Measurements from ENCODE around the gene ANKRD33B. TPM values are rescaled to one million over a fixed set of nuclear protein-coding genes. Genes with fewer than 3 reads are reported as not detected.

The ANKRD33B gene
- total and polyA plus RNA-seq, 9 of the 15 experiments (the other 6 are each of a cell fraction or from before 2014, with no cell fraction given): 0.10 to 1.7 (median 0.40) TPM

DNA sequence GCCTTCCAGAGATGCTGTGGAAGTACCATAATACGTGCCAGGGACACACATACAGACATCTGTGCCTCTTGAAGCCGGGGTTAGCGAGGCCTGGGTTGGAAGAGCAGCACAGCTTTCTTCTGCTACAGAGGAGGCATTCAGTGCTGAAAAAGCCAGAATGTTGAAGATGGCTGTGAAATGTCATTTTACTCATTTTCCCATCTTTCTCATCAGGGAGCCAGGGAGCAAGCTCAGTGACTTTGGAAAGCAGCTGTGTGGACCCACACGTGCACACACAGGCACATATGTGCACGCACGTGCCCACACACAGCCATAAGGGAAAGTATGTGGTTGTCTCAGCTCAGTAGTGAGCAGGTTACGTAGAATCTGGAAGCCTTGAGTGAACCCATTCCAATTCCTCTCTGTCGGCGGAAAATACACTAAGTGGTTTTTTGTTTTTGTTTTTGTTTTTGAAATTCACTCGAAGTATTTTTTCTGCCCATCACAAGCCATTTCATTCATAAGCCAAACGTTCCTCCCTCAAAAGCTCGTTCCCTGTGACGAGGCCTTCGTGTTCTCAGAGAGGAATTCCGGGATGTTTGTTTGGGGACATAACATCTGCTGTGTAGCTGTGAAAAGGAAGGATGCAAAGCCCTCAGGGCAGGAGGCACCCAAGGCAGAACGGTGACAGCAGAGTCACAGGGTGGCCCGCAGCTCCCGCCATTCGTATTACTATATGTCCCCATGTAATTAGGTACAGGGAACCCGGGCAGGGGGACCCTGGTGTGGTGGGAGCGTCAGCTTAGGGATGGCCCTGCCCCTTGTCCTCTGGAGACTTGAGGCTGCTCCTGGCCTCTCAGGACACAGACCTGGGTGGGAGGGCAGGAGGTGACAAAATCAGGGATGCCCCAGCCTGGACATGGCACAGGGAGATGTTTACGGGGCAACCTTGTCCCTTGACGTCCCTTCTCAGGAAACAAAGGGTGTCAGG, 29.0 kb upstream of the ANKRD33B start:
- peak in 1 of 4 experiments; percentile 11 for DNase-seq (ENCODE audit: extremely low read depth in 1 of 4, low spot score in 3 of 4)
- 0 out of 2 replicates have a peak, but pooled peaks cover 3% of the 10 kb centered on the region for H4K20me1 ChIP-seq (replicated peaks; ENCODE audit: control insufficient read depth, insufficient read depth, low read length)
- H3K4me3 ChIP-seq: no peak overlapping the region
- WGBS (ENCODE audit: insufficient coverage, low coverage, missing lambda C conversion rate): 20% methylated on average over 23 of the region's 23 CpGs
- no peak for FAIRE-seq
- ChIA-PET POLR2A (interaction anchor here (0.6 to 1.2 kb wide), 3 partner anchors 11 to 577 kb away, joined by 3 read pairs; no protein-coding TSS in a partner anchor), CTCF (ENCODE audit: low intra/inter-chr PET ratio) (interaction anchor here (0.8 kb wide), 1 partner anchor 82 kb away, joined by 3 read pairs; no protein-coding TSS in a partner anchor)
- BruUV-seq (replicated peaks): no TSS peak
- H3K27me3 ChIP-seq (ENCODE audit: control insufficient read depth in 2 of 2, insufficient read depth in 2 of 2, low read length in 2 of 2): peaks cover 18 to 69% of the 10 kb centered on the region in 2 experiments; a peak in 4 of 5 replicates
- no peaks in the 10 kb centered on the region for H3K9me3 ChIP-seq (replicated peaks; ENCODE audit: control insufficient read depth, insufficient read depth, low read depth, low read length)
- peaks cover 13 to 20% of the 10 kb centered on the region in 2 experiments for H3K4me1 ChIP-seq (replicated peaks in 1 of 2; ENCODE audit: control insufficient read depth in 2 of 2, insufficient read depth in 2 of 2, low read length in 2 of 2)
- H3K4me2 ChIP-seq (ENCODE audit: insufficient read depth, low read length): no peak overlapping the region
- H3K9me1 ChIP-seq (ENCODE audit: control insufficient read depth, insufficient read depth, low read length): no peaks in the 10 kb centered on the region
- H3K27ac ChIP-seq (ENCODE audit: extremely low read depth, low read depth, low read length): no peak overlapping the region
- no peak for ATAC-seq
- H3K9ac ChIP-seq (ENCODE audit: insufficient read depth in 1 of 2, low read depth in 2 of 2, low read length in 2 of 2): no peak overlapping the region
- H3K36me3 ChIP-seq (ENCODE audit: control insufficient read depth, insufficient read depth, low read length): no peaks in the 10 kb centered on the region
- H3K79me2 ChIP-seq (ENCODE audit: control insufficient read depth, insufficient read depth, low read length): no peaks in the 10 kb centered on the region
- peak overlapping the region; percentile 43; the same call in 1 of the 2 replicates for H2AFZ ChIP-seq (ENCODE audit: low read depth, low read length)
- in situ Hi-C loops (cut with MboI): no loop called here
- intact Hi-C loops (cut with micrococcal nuclease): no loop called here
- TF ChIP-seq, protein P1, sequence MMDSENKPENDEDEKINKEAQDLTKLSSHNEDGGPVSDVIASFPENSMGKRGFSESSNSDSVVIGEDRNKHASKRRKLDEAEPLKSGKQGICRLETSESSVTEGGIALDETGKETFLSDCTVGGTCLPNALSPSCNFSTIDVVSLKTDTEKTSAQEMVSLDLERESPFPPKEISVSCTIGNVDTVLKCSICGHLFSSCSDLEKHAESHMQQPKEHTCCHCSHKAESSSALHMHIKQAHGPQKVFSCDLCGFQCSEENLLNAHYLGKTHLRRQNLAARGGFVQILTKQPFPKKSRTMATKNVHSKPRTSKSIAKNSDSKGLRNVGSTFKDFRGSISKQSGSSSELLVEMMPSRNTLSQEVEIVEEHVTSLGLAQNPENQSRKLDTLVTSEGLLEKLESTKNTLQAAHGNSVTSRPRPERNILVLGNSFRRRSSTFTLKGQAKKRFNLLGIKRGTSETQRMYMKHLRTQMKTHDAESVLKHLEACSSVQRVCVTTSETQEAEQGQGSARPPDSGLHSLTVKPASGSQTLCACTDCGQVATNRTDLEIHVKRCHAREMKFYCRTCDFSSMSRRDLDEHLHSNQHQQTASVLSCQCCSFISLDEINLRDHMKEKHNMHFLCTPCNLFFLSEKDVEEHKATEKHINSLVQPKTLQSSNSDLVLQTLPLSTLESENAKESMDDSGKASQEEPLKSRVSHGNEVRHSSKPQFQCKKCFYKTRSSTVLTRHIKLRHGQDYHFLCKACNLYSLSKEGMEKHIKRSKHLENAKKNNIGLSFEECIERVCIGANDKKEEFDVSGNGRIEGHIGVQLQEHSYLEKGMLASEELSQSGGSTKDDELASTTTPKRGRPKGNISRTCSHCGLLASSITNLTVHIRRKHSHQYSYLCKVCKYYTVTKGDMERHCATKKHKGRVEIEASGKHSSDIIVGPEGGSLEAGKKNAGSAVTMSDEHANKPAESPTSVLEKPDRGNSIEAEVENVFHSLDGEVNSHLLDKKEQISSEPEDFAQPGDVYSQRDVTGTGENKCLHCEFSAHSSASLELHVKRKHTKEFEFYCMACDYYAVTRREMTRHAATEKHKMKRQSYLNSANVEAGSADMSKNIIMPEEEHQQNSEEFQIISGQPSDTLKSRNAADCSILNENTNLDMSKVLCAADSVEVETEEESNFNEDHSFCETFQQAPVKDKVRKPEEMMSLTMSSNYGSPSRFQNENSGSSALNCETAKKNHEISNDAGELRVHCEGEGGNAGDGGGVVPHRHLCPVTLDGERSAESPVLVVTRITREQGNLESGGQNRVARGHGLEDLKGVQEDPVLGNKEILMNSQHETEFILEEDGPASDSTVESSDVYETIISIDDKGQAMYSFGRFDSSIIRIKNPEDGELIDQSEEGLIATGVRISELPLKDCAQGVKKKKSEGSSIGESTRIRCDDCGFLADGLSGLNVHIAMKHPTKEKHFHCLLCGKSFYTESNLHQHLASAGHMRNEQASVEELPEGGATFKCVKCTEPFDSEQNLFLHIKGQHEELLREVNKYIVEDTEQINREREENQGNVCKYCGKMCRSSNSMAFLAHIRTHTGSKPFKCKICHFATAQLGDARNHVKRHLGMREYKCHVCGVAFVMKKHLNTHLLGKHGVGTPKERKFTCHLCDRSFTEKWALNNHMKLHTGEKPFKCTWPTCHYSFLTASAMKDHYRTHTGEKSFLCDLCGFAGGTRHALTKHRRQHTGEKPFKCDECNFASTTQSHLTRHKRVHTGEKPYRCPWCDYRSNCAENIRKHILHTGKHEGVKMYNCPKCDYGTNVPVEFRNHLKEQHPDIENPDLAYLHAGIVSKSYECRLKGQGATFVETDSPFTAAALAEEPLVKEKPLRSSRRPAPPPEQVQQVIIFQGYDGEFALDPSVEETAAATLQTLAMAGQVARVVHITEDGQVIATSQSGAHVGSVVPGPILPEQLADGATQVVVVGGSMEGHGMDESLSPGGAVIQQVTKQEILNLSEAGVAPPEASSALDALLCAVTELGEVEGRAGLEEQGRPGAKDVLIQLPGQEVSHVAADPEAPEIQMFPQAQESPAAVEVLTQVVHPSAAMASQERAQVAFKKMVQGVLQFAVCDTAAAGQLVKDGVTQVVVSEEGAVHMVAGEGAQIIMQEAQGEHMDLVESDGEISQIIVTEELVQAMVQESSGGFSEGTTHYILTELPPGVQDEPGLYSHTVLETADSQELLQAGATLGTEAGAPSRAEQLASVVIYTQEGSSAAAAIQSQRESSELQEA (IDR thresholded peaks at IDR 0.05; ENCODE audit: low read depth): no peak
- TF ChIP-seq DIDO1 (tag; IDR thresholded peaks at IDR 0.05; ENCODE audit: low read depth): no peak
- TF ChIP-seq GATAD2A (IDR thresholded peaks at IDR 0.05): no peak
- TF ChIP-seq UBTF (IDR thresholded peaks at IDR 0.05; ENCODE audit: borderline replicate concordance in 1 of 2, low read depth in 2 of 2, low read length in 2 of 2): no peak
- TF ChIP-seq ETS2 (tag; IDR thresholded peaks at IDR 0.05; ENCODE audit: borderline replicate concordance, poor library complexity, severe bottlenecking): no peak
- TF ChIP-seq CHD4 (IDR thresholded peaks at IDR 0.05; ENCODE audit: insufficient read depth, insufficient replicate concordance, low read depth, low read length, poor library complexity, severe bottlenecking): no peak
- TF ChIP-seq PRMT5 (CRISPR knock-in tag; IDR thresholded peaks at IDR 0.05): no peak

Measured in K562 (cell line).